Spleen (tissue), 11 donors: ENCODE results near the gene ATG7. TPM values are rescaled to one million over a fixed set of nuclear protein-coding genes. Genes with fewer than 3 reads are reported as not detected.

ENCODE experiments used
- DNase-seq: peaks from one replicate; pipeline ENCODE4 v3.0.0-alpha.2; 2020
- H3K27ac ChIP-seq, 8 donors: fragments of 200-600 bp; sonication (generic) in 7 of 8; 1 replicate in 4 of 8; 2 replicates in 4 of 8; pipeline versions ENCODE4 v1.5.0 to v1.8.0; 2016 to 2021; ENCODE audit warnings: inconsistent platforms in 4 of 8, mild to moderate bottlenecking in 4 of 8, moderate library complexity in 1 of 8
- H3K27me3 ChIP-seq, 7 donors: fragments of 200-600 bp; sonication (generic) in 6 of 7; replicated peaks in 1 of 7; 1 replicate in 4 of 7; 2 replicates in 3 of 7; pipeline versions ENCODE4 v1.5.0 to v1.8.0; 2016 to 2021; ENCODE audit warnings: inconsistent platforms in 3 of 7, mild to moderate bottlenecking in 1 of 7
- H3K36me3 ChIP-seq, 6 donors: fragments of 200-600 bp; sonication (generic) in 5 of 6; 1 replicate in 4 of 6; 2 replicates in 2 of 6; pipeline versions ENCODE4 v1.5.0 to v1.8.0; 2016 to 2021; ENCODE audit warnings: inconsistent platforms in 2 of 6
- H3K4me1 ChIP-seq, 6 donors: fragments of 200-600 bp; sonication (generic) in 5 of 6; 1 replicate in 3 of 6; 2 replicates in 3 of 6; pipeline versions ENCODE4 v1.5.0 to v1.8.0; 2016 to 2021; ENCODE audit warnings: inconsistent platforms in 3 of 6
- H3K4me3 ChIP-seq, 8 donors: fragments of 200-600 bp; sonication (generic) in 7 of 8; 1 replicate in 4 of 8; 2 replicates in 4 of 8; pipeline versions ENCODE4 v1.5.0 to v1.8.0; 2016 to 2021; ENCODE audit warnings: inconsistent platforms in 4 of 8, mild to moderate bottlenecking in 4 of 8, moderate library complexity in 2 of 8
- H3K9me3 ChIP-seq, 8 donors: fragments of 200-600 bp; sonication (generic) in 7 of 8; 1 replicate in 4 of 8; 2 replicates in 4 of 8; pipeline versions ENCODE4 v1.5.0 to v1.8.0; 2016 to 2021; ENCODE audit warnings: inconsistent platforms in 4 of 8
- CTCF ChIP-seq, 11 experiments: fragments of 200-600 bp in 7 of 11; fragments of 450-650 bp in 4 of 11; sonication (generic) in 4 of 11; IDR thresholded peaks in 8 of 11; conservative IDR thresholded peaks in 3 of 11; 1 replicate in 7 of 11; 2 replicates in 4 of 11; pipeline versions ENCODE4 v1.4.0 to v1.8.0; 2016 to 2021; ENCODE audit warnings: antibody characterized with exemption in 11 of 11, inconsistent platforms in 4 of 11, mild to moderate bottlenecking in 1 of 11
- POLR2A ChIP-seq, 3 donors: fragments of 450-650 bp; IDR thresholded peaks; one replicate each; pipeline ENCODE4 v1.5.1; 2017; ENCODE audit warnings: antibody characterized with exemption in 3 of 3, mild to moderate bottlenecking in 1 of 3
- POLR2AphosphoS5 ChIP-seq, 3 donors: sonication (generic); formaldehyde crosslinking; IDR thresholded peaks; one replicate each; pipeline ENCODE4 v1.5.1; 2017; ENCODE audit warnings: antibody characterized with exemption in 3 of 3
- WGBS, 5 donors: extraction: QIAGEN DNeasy Blood & Tissue Kit in 3 of 5; methylation state at CpG; one replicate each; pipeline versions ENCODE4 v1.1.5 to v1.1.7; 2013 to 2018; 5-methylcytosine and 5-hydroxymethylcytosine counted together
- intact Hi-C: fragments of 100-400 bp; cut with DNase I; formaldehyde crosslinking; loops from one replicate; pipeline ENCODE4 v1.15.0; 2023; ENCODE audit warnings: low total_unique reads
- polyA plus RNA-seq, 3 donors: library from polyadenylated mRNA; stranded (reverse); fragments of 200-250 nt; gene quantifications; one replicate each; pipeline ENCODE4 v1.2.1, GENCODE V29; 2013
- total RNA-seq, 7 donors: library from RNA; depleted of rRNA in 3 of 7; stranded (reverse); fragments of >200 nt in 3 of 7; fragmentation: NEBNext Ultra II Directional in 4 of 7; extraction: Animal tissue kit (Norgen Biotek cat#: 25700) in 4 of 7; gene quantifications; one replicate each; pipeline versions ENCODE4 v1.1.0 to v1.2.1, GENCODE V29; 2016 to 2021
- donor health status: healthy with polysubstance abuse.
- donor health status: DM: no; HTN: no; CAD: no; lungs with moderate emphysema.
- donor health status: DM: no; HTN: no; CAD: no.
- donor health status: Bipolar disorder and iron deficiency.
- donor health status: healthy.
- donor health status: DM: no; HTN: no; CAD: no.
- donor health status: DM: yes; HTN: yes; CAD: no.

Gene ATG7
- total and polyA plus RNA-seq, 10 donors, result 7.5 to 114 (median 77.1) TPM

GRCh38 chr3:11362600-11362999 lies 90.4 kb downstream of the ATG7 start:
- Histone ChIP-seq H3K27me3 (no peaks in the 10 kb centered on the region), H3K27ac (no peak overlapping the region), H3K4me1 (peaks cover 4 to 15% (median 7%) of the 10 kb centered on the region in 6 donors), H3K4me3 (no peak overlapping the region), H3K9me3 (no peaks in the 10 kb centered on the region), H3K36me3 (peaks cover 0 to 98% (median 81%) of the 10 kb centered on the region in 6 donors)
- TF ChIP-seq CTCF (IDR thresholded peaks at IDR 0.05 in 8 of 11, conservative IDR thresholded peaks at IDR 0.05 in 3 of 11), result no peak
- no peak for TF ChIP-seq POLR2AphosphoS5 (IDR thresholded peaks at IDR 0.05)
- no peak for TF ChIP-seq POLR2A (IDR thresholded peaks at IDR 0.05)
- intact Hi-C loops, result no loop called here
- no peak for DNase-seq
- WGBS, 5 donors, result 87 to 97% (median 94%) methylated on average over 5 of the region's 5 CpGs

- Histone ChIP-seq H3K27me3 (no peaks in the 10 kb centered on the region), H3K4me1 (peaks cover 4 to 24% (median 14%) of the 10 kb centered on the region in 6 donors), H3K27ac (no peak overlapping the region), H3K36me3 (peaks cover 0 to 98% (median 76%) of the 10 kb centered on the region in 6 donors), H3K9me3 (no peaks in the 10 kb centered on the region), H3K4me3 (no peak overlapping the region)
- intact Hi-C loops, result no loop called here
- 43 to 61% (median 57%) methylated on average over 2 of the region's 2 CpGs for WGBS, 5 donors
- TF ChIP-seq CTCF (IDR thresholded peaks at IDR 0.05 in 8 of 11, conservative IDR thresholded peaks at IDR 0.05 in 3 of 11) (no peak), POLR2AphosphoS5 (IDR thresholded peaks at IDR 0.05) (no peak), POLR2A (IDR thresholded peaks at IDR 0.05) (no peak)
- DNase-seq, result no peak
Measured at GRCh38 chr3:11363715-11364114, 91.5 kb downstream of the ATG7 start.

GRCh38 chr3:11364181-11364580 lies 92.0 kb downstream of the ATG7 start:
- WGBS, 5 donors, result 86 to 97% (median 93%) methylated on average over 2 of the region's 2 CpGs
- no peak for DNase-seq
- Histone ChIP-seq H3K27me3 (no peaks in the 10 kb centered on the region), H3K9me3 (no peaks in the 10 kb centered on the region), H3K4me3 (no peak overlapping the region), H3K36me3 (peaks cover 0 to 98% (median 73%) of the 10 kb centered on the region in 6 donors), H3K4me1 (peaks cover 4 to 26% (median 14%) of the 10 kb centered on the region in 6 donors), H3K27ac (no peak overlapping the region)
- intact Hi-C loops, result no loop called here
- TF ChIP-seq POLR2AphosphoS5 (IDR thresholded peaks at IDR 0.05) (no peak), CTCF (IDR thresholded peaks at IDR 0.05 in 8 of 11, conservative IDR thresholded peaks at IDR 0.05 in 3 of 11) (no peak), POLR2A (IDR thresholded peaks at IDR 0.05) (no peak)

GRCh38 chr3:11367143-11367693 lies 95.0 kb downstream of the ATG7 start:
- 11 to 29% (median 19%) methylated on average over 2 of the region's 2 CpGs for WGBS, 5 donors
- peaks cover 9 to 38% (median 14%) of the 10 kb centered on the region in 6 donors for H3K4me1 ChIP-seq
- H3K27me3 ChIP-seq, result no peaks in the 10 kb centered on the region
- DNase-seq, result no peak
- peaks cover 0 to 98% (median 50%) of the 10 kb centered on the region in 6 donors for H3K36me3 ChIP-seq
- intact Hi-C loops, result no loop called here
- TF ChIP-seq POLR2A (IDR thresholded peaks at IDR 0.05) (no peak), CTCF (IDR thresholded peaks at IDR 0.05 in 8 of 11, conservative IDR thresholded peaks at IDR 0.05 in 3 of 11) (no peak), POLR2AphosphoS5 (IDR thresholded peaks at IDR 0.05) (peak in 1 of 3 donors; percentile 82)
- H3K27ac ChIP-seq, result peak overlapping the region; percentile 55 to 89 (median 72)
- H3K9me3 ChIP-seq, result no peaks in the 10 kb centered on the region
- H3K4me3 ChIP-seq, result no peak overlapping the region
